ENCODE measurements around the gene A3GALT2.
"Not testable (repeated sequence)": the region's sequence is repeated elsewhere in the genome, so short reads cannot be mapped to it uniquely, and the experiment has no call there.

The A3GALT2 gene

GRCh38 chr1:33312413-33312749 is 8.5 kb downstream of the A3GALT2 start:
- no peak overlapping the region for H3K4me3 ChIP-seq (ENCODE audit: low read depth, low read length, poor library complexity, severe bottlenecking)
- no peaks in the 10 kb centered on the region for H3F3A ChIP-seq (ENCODE audit: insufficient read depth, low read length)
- no peaks in the 10 kb centered on the region for H3K4me1 ChIP-seq (ENCODE audit: insufficient read depth, low read length, severe bottlenecking)
- H3K4me2 ChIP-seq (ENCODE audit: low read length) = no peak overlapping the region
- no peaks in the 10 kb centered on the region for H3K79me2 ChIP-seq (ENCODE audit: insufficient read depth, low read length)
- no peaks in the 10 kb centered on the region for H3K36me3 ChIP-seq (ENCODE audit: insufficient read depth, low read length)
- no peak overlapping the region for H3K9ac ChIP-seq (ENCODE audit: low read length)
- H4K20me1 ChIP-seq (ENCODE audit: insufficient read depth, low read length) = no peaks in the 10 kb centered on the region
- H3K9me3 ChIP-seq (ENCODE audit: low read length) = no peaks in the 10 kb centered on the region
- no peaks in the 10 kb centered on the region for H3K9me2 ChIP-seq (ENCODE audit: low read depth, low read length)
- H3K27ac ChIP-seq (ENCODE audit: low read depth, low read length, poor library complexity, severe bottlenecking) = no peak overlapping the region
- TF ChIP-seq CTCF (IDR thresholded peaks at IDR 0.05; ENCODE audit: low read length) = no peak
- no peak for TF ChIP-seq EZH2 (IDR thresholded peaks at IDR 0.05; ENCODE audit: borderline replicate concordance, low read length)
- H2AFZ ChIP-seq (ENCODE audit: low read length) = no peak overlapping the region
- H3K27me3 ChIP-seq (ENCODE audit: insufficient read depth, low read length) = no peaks in the 10 kb centered on the region; the same call in 1 of the 2 replicates

- TF ChIP-seq CTCF (IDR thresholded peaks at IDR 0.05; ENCODE audit: low read length) = no peak
- TF ChIP-seq EZH2 (IDR thresholded peaks at IDR 0.05; ENCODE audit: borderline replicate concordance, low read length) = no peak
These were observed 9.0 kb downstream of the A3GALT2 start for GRCh38 chr1:33311706-33312412.

GRCh38 chr1:33310702-33311101 is 10.2 kb downstream of the A3GALT2 start:
- H4K20me1 ChIP-seq (ENCODE audit: insufficient read depth, low read length) = no peaks in the 10 kb centered on the region
- H3K9me3 ChIP-seq (ENCODE audit: low read length) = no peaks in the 10 kb centered on the region
- no peak overlapping the region for H3K4me2 ChIP-seq (ENCODE audit: low read length)
- H3K9ac ChIP-seq (ENCODE audit: low read length) = no peak overlapping the region
- H3K27me3 ChIP-seq (ENCODE audit: insufficient read depth, low read length) = no peaks in the 10 kb centered on the region; the same call in 1 of the 2 replicates
- H3K4me3 ChIP-seq (ENCODE audit: low read depth, low read length, poor library complexity, severe bottlenecking) = no peak overlapping the region
- TF ChIP-seq CTCF (IDR thresholded peaks at IDR 0.05; ENCODE audit: low read length) (no peak), EZH2 (IDR thresholded peaks at IDR 0.05; ENCODE audit: borderline replicate concordance, low read length) (no peak)
- no peak overlapping the region for H2AFZ ChIP-seq (ENCODE audit: low read length)
- no peaks in the 10 kb centered on the region for H3K36me3 ChIP-seq (ENCODE audit: insufficient read depth, low read length)
- H3K79me2 ChIP-seq (ENCODE audit: insufficient read depth, low read length) = no peaks in the 10 kb centered on the region
- H3K27ac ChIP-seq (ENCODE audit: low read depth, low read length, poor library complexity, severe bottlenecking) = no peak overlapping the region
- H3K9me2 ChIP-seq (ENCODE audit: low read depth, low read length) = no peaks in the 10 kb centered on the region
- H3F3A ChIP-seq (ENCODE audit: insufficient read depth, low read length) = no peaks in the 10 kb centered on the region
- no peaks in the 10 kb centered on the region for H3K4me1 ChIP-seq (ENCODE audit: insufficient read depth, low read length, severe bottlenecking)

More at GRCh38 chr1:33311706-33312412, 9.0 kb downstream of the A3GALT2 start:
- no peak overlapping the region for H3K9ac ChIP-seq (ENCODE audit: low read length)
- no peaks in the 10 kb centered on the region for H4K20me1 ChIP-seq (ENCODE audit: insufficient read depth, low read length)
- no peaks in the 10 kb centered on the region for H3F3A ChIP-seq (ENCODE audit: insufficient read depth, low read length)
- H3K27ac ChIP-seq (ENCODE audit: low read depth, low read length, poor library complexity, severe bottlenecking) = no peak overlapping the region
- no peaks in the 10 kb centered on the region for H3K9me2 ChIP-seq (ENCODE audit: low read depth, low read length)
- no peaks in the 10 kb centered on the region for H3K4me1 ChIP-seq (ENCODE audit: insufficient read depth, low read length, severe bottlenecking)
- H3K27me3 ChIP-seq (ENCODE audit: insufficient read depth, low read length) = no peaks in the 10 kb centered on the region; the same call in 1 of the 2 replicates
- no peaks in the 10 kb centered on the region for H3K36me3 ChIP-seq (ENCODE audit: insufficient read depth, low read length)
- no peaks in the 10 kb centered on the region for H3K9me3 ChIP-seq (ENCODE audit: low read length)
- H3K4me3 ChIP-seq (ENCODE audit: low read depth, low read length, poor library complexity, severe bottlenecking) = no peak overlapping the region
- no peak overlapping the region for H3K4me2 ChIP-seq (ENCODE audit: low read length)
- no peak overlapping the region for H2AFZ ChIP-seq (ENCODE audit: low read length)
- H3K79me2 ChIP-seq (ENCODE audit: insufficient read depth, low read length) = no peaks in the 10 kb centered on the region

GRCh38 chr1:33309351-33309750 is 11.5 kb downstream of the A3GALT2 start:
- not testable (repeated sequence) for H3K4me2 ChIP-seq (ENCODE audit: low read length); H3K79me2 ChIP-seq (ENCODE audit: insufficient read depth, low read length); H3K9me3 ChIP-seq (ENCODE audit: low read length); H2AFZ ChIP-seq (ENCODE audit: low read length); H3K27ac ChIP-seq (ENCODE audit: low read depth, low read length, poor library complexity, severe bottlenecking); H3K9me2 ChIP-seq (ENCODE audit: low read depth, low read length); H4K20me1 ChIP-seq (ENCODE audit: insufficient read depth, low read length); H3K4me3 ChIP-seq (ENCODE audit: low read depth, low read length, poor library complexity, severe bottlenecking); H3F3A ChIP-seq (ENCODE audit: insufficient read depth, low read length); H3K4me1 ChIP-seq (ENCODE audit: insufficient read depth, low read length, severe bottlenecking); H3K36me3 ChIP-seq (ENCODE audit: insufficient read depth, low read length); H3K9ac ChIP-seq (ENCODE audit: low read length); H3K27me3 ChIP-seq (ENCODE audit: insufficient read depth, low read length)

Data from OCI-LY1 (cell line).